ENCODE measurements around the gene TREM1. TPM values are rescaled to one million over a fixed set of nuclear protein-coding genes. Genes with fewer than 3 reads are reported as not detected.

Gene TREM1
- total and polyA plus RNA-seq, 7 donors = 0.21 to 4.0 (median 0.57) TPM

- intact Hi-C loops (cut with DNase I) = no loop called here
- H3K27me3 ChIP-seq (ENCODE audit: insufficient read depth in 3 of 3, low read length in 2 of 3) = no peaks in the 10 kb centered on the region
- no peaks in the 10 kb centered on the region for H3K4me1 ChIP-seq
- no peak for TF ChIP-seq CTCF (IDR thresholded peaks at IDR 0.05)
- ATAC-seq = no peak
- H3K9me3 ChIP-seq = no peaks in the 10 kb centered on the region
- H3K4me3 ChIP-seq = no peak overlapping the region
- no peaks in the 10 kb centered on the region for H3K36me3 ChIP-seq (ENCODE audit: insufficient read depth in 1 of 2, low read depth in 1 of 2)
- no peak overlapping the region for H3K27ac ChIP-seq
- no peak for DNase-seq
- 88 to 89% (median 88%) methylated on average over 4 of the region's 4 CpGs for WGBS, 3 donors
Observed at GRCh38 chr6:41269716-41270115, 16.8 kb downstream of the TREM1 start.

- no peaks in the 10 kb centered on the region for H3K4me1 ChIP-seq
- no peaks in the 10 kb centered on the region for H3K36me3 ChIP-seq (ENCODE audit: insufficient read depth in 1 of 2, low read depth in 1 of 2)
- H3K4me3 ChIP-seq = no peak overlapping the region
- no peak for DNase-seq
- H3K27me3 ChIP-seq (ENCODE audit: insufficient read depth in 3 of 3, low read length in 2 of 3) = no peaks in the 10 kb centered on the region
- H3K27ac ChIP-seq = no peak overlapping the region
- WGBS, 3 donors = 85 to 89% (median 87%) methylated on average over 2 of the region's 2 CpGs
- H3K9me3 ChIP-seq = no peaks in the 10 kb centered on the region
- no peak for TF ChIP-seq CTCF (IDR thresholded peaks at IDR 0.05)
- intact Hi-C loops (cut with DNase I) = no loop called here
- no peak for ATAC-seq
Observed at GRCh38 chr6:41269166-41269565, 17.3 kb downstream of the TREM1 start.

GRCh38 chr6:41268478-41268877, 18.0 kb downstream of the TREM1 start:
- Histone ChIP-seq H3K4me1 (no peaks in the 10 kb centered on the region), H3K27ac (no peak overlapping the region), H3K9me3 (no peaks in the 10 kb centered on the region), H3K4me3 (no peak overlapping the region), H3K36me3 (ENCODE audit: insufficient read depth in 1 of 2, low read depth in 1 of 2) (no peaks in the 10 kb centered on the region), H3K27me3 (ENCODE audit: insufficient read depth in 3 of 3, low read length in 2 of 3) (no peaks in the 10 kb centered on the region)
- intact Hi-C loops (cut with DNase I) = no loop called here
- ATAC-seq (no peak), DNase-seq (no peak)
- no peak for TF ChIP-seq CTCF (IDR thresholded peaks at IDR 0.05)

GRCh38 chr6:41266541-41266940, 19.9 kb downstream of the TREM1 start:
- no peak for ATAC-seq
- DNase-seq = no peak

More at GRCh38 chr6:41266541-41266940, 19.9 kb downstream of the TREM1 start:
- Histone ChIP-seq H3K27me3 (ENCODE audit: insufficient read depth in 3 of 3, low read length in 2 of 3) (no peaks in the 10 kb centered on the region), H3K36me3 (ENCODE audit: insufficient read depth in 1 of 2, low read depth in 1 of 2) (no peaks in the 10 kb centered on the region), H3K4me1 (no peaks in the 10 kb centered on the region), H3K9me3 (peaks cover under 1% of the 10 kb centered on the region), H3K27ac (no peak overlapping the region), H3K4me3 (no peak overlapping the region)
- intact Hi-C loops (cut with DNase I) = no loop called here
- TF ChIP-seq CTCF (IDR thresholded peaks at IDR 0.05) = no peak
